ENCODE results near the gene COLEC11.

GRCh38 chr2:3642521-3643215, 47.8 kb downstream of the COLEC11 start:
- TF ChIP-seq CTCF (IDR thresholded peaks at IDR 0.05) (no peak), POLR2AphosphoS5 (IDR thresholded peaks at IDR 0.05; ENCODE audit: insufficient read depth in 1 of 2, low read depth in 1 of 2) (no peak)
